Measurements from ENCODE around the gene IFT172.
"Not testable (repeated sequence)": the region's sequence is repeated elsewhere in the genome, so short reads cannot be mapped to it uniquely, and the experiment has no call there.

The IFT172 gene

DNA sequence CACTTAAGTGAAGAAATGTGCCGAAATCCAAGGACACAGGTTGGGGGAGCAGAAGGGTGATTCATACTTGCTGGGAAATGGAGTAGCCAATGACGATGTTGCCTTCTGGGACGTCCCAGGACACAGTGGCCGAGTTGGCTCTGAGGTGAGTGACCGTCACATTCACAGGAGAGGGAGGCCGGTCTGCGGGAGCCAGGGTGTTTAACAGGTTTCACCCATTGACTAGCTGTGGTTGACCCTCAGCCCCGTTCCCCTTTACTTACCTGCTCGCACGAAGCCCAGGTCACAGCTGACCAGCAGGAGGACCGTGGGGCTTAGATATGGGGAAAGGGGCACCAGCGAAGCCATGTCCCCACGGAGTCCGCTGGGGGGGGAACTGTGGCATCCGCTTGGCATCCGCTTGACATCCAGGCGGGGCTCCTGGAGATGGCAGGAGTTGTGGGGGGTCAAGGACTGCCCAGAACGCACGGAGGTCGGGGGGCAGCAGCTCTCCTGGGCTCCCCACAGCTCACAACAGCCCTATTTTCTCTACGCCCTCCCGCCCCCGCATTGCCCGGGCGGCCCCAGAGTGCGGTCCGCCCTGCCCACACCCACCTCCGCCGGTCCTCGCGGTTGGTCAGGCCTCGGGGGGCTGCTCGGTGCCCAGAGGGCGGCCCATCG is 4.9 kb upstream of the IFT172 start:
- no peak for FAIRE-seq

DNA sequence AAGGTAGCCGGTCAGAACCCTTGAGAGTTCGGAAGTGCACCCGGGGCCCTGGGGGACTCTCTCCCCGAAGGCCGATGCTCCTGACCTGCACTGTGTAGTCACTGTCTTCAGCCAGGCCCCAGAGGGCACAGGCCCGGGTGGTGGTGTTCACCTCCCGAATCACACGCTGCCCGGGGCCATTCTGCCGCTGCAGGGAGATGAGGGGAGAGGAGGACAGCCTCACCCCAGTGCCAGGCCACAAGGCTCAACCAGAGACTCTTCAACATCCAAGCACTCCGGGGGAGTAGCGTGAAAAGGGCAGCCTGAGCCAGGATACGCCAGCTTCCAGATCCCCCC is 4.4 kb upstream of the IFT172 start:
- FAIRE-seq: no peak

DNA sequence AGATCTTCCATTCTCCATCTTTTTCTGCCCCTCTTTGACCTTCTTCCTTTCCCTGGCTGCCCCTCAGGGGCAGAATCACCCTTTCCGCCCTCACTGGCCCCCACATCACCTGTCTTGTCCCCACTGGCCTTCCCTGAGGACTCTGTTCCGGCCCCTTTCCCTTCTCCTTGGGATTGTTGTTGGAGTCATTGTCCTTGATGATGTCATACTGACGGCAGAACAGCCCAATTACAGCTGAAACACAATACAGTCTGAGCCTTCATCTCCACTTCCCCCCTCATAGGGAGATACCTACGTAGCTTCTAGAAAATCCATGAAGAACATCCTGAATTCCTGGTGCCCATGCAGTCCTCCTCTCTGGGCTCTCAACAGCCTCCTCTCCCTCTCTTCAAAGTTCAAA is 3.0 kb upstream of the IFT172 start:
- no peak for FAIRE-seq

DNA sequence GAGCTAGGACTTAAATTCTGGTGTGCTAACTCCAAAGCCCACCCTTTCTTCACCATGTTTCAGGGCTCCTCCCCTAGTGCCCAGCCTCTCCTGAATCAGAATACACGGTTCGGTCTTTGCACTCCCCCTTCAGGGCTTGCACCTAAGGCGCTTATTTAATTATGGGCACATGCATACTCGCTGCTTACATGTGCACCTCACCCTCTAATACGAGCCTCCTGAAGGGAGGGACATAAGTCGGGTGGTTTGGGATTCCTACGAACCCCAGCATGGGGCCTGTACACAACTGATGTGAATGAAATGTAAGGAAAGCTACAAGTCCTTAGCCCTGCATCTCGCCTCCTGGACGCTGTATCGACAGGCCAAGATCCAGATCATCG is 435 bp downstream of the IFT172 start:
- FAIRE-seq: no peak

DNA sequence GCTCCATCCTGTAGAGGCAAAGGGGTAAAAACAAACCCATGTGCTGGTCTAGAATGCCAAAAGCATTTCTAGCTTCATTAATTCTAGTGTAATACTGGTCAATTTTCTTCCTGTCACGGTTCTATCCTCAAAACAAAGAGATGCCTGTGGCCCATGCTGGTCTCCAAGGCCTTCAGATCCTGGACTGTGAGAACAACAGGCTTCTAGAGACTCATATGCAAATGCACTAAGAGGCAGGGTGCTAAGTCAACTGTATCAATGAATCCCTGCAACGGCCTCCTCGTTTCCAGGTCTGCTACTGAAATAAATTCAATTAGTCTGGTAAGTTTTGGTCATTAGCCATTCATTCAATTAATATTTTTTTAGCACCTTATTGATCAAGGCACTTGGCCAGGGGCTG is 4.0 kb downstream of the IFT172 start:
- no peak for FAIRE-seq

DNA sequence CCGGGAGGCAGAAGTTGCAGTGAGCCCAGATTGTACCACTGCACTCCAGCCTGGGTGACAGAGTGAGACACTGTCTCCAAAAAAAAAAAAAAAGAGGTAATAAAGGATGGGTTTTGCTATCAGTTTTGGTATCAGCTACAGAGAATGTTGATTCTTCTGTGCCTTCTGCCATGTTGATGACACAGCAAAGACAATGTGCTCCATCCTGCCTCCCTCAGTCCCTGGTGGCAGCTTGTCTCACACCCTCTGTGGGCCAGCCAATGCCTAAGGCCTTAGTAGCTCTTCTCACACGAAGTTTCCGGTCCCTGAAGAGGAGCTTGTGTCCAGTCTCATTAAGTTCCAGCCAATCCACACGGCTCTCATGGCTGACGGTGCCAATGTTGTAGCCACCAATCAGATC is 17.6 kb downstream of the IFT172 start:
- FAIRE-seq: no peak

DNA sequence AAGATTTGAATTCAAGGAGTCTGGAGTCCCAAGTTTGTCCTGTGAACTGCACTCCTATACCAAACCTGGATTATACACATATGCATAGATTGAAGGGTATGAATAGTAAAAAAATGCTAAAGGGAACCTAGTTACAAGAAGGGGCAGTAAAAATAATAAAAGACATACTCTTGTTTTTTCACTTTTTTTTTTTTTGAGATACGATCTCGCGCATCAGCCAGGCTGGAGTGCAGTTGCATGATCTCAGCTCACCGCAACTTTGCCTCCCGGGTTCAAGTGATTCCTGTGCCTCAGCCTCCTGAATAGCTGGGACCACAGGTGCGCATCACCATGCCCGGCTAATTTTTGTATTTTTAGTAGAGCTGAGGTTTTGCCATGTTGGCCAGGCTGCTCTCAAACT is 25.1 kb downstream of the IFT172 start:
- no peak for FAIRE-seq

DNA sequence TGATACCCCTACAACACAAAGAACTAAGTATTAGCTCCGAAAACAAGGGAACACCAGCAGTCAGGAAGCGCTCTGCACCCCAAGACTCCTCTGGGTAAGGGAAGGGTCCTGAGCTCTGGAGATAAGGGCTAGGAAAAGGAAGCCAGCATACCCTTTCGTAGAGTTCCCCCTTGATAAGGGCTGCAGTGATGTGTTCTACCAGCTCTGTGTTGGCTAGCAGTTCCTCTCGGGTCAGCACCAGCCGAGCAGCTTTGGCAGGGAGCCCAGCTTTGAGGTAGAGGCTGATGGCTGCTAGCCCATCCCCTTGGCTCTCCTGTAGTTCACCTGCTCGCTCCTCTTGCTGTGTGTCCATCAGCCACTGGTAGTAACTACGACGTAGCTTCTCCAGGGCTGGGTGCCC is 28.4 kb downstream of the IFT172 start:
- FAIRE-seq: no peak

DNA sequence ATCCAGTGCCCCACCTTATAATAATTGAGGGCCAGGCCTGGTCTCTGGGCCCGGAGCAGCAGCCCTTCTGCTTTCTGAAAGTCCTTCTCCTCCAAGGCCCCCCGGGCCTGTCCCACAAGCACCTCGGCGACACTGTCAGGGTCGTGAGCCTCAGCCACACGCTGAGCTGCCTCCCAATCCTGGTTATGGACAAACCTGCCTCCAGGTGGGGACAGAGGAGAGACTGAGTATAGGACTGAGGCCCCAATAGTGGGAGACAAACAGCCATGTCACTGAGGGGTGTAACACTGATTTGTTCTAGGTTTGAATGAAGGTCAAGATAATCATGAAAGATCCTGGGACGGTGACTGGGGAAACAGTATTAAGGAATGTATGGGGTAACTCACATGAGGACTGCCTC is 35.6 kb downstream of the IFT172 start:
- no peak for FAIRE-seq

DNA sequence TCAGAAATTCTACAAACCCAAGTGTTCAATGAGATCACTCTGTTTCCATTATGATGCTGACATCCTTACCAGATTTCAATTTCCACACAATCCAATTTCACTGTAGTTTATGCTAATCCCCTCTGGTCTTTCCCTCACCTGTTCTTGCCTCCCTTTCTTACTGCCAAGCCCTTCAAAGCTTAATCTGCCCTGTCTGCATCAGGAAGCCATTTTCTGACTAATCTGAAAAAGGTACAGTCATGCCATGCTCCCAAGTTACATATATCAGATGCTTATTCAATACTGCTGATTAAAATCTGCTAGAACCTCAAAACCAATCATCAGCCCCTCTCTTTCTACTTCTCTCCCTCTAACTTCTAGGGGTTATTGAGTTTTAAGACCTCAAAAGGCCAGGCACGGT is 38.4 kb downstream of the IFT172 start:
- FAIRE-seq: no peak

DNA sequence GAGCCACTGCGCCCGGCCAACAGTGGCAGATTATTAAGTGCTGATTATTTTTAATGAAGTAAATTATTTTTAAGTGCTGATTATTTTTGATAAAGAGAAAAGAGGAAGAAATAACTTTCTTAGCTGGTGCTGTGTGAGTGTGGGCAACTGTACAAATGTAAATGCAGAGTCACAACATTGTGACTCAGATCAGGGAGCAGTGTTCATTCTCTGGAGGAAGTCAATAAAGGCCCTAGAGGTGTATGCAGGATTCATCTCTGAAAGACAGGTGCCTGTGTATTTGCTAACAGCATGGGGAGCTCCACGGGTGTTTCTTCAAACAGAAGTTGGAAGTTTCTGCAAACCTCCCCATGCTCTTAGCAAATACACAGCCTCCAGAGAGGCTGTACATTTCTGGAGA is 41.2 kb downstream of the IFT172 start:
- no peak for FAIRE-seq

DNA sequence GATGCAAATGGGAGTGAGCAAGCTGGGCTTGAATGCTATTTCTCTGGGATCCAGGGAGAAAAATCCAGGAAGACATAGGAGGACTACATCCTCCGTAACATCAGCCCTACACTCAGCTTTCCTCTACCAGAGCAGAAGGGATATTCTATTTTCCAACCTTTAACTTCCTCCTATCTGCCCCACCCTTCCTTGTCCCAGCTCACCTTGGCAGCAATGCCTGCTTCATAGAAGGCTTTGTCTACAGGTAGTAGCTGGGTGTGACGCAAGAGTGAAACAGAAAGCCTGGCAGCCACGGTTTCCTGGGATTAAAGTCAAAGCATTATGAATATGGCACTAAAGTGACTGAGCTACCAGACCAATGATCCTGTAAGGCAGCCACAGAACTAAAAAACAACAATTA is 43.5 kb downstream of the IFT172 start:
- no peak for FAIRE-seq

DNA sequence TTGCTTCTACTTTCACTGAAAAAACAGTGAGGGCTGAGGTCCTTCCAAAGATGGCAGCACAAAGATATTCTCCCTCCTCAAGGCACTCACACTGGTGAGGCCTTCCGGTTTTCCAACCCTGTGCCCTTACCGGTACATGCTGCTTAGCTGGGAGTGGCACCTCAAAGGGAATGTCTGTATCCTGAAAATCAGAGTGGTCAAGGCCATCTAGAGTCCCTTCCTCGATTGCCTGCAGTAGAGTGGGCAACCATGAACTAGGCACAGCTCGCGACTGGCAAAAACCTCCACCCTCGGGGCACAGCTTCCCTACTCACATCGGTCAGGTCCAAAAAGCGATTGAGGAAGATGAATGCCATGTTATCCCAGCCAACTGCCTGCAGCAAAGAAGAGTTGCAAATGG is 43.9 kb downstream of the IFT172 start:
- no peak for FAIRE-seq

DNA sequence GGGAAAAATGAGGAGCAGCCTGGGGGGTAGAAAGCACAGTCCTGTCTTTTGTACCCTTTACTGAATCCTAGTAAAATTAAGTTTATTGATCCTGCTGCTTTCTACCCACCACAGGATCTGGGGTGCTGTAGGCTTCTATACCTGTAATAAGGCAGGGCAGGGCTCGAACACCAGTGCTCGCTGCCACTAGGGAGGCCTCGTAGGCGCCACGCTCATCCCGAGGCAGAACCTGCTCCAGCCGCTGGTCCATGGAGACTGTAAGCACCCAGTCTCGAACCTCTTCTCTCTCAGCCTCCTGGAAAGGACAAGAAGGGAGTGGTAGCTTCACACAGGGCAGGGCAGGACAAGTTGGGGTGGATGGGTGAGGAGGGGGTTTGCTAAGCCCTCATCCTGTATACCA is 44.4 kb downstream of the IFT172 start:
- FAIRE-seq: no peak

DNA sequence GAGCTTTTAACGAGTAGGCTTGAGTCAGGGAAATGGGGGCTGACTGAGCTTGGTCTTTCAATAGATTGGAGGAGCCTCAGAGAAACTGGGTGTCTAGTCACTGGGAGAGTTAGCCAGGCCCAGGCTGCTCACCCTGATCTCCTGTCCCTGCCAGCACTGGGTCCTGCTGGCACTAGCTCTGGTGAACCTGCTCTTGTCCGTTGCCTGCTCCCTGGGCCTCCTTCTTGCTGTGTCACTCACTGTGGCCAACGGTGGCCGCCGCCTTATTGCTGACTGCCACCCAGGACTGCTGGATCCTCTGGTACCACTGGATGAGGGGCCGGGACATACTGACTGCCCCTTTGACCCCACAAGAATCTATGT is 46.6 kb downstream of the IFT172 start:
- FAIRE-seq: no peak

DNA sequence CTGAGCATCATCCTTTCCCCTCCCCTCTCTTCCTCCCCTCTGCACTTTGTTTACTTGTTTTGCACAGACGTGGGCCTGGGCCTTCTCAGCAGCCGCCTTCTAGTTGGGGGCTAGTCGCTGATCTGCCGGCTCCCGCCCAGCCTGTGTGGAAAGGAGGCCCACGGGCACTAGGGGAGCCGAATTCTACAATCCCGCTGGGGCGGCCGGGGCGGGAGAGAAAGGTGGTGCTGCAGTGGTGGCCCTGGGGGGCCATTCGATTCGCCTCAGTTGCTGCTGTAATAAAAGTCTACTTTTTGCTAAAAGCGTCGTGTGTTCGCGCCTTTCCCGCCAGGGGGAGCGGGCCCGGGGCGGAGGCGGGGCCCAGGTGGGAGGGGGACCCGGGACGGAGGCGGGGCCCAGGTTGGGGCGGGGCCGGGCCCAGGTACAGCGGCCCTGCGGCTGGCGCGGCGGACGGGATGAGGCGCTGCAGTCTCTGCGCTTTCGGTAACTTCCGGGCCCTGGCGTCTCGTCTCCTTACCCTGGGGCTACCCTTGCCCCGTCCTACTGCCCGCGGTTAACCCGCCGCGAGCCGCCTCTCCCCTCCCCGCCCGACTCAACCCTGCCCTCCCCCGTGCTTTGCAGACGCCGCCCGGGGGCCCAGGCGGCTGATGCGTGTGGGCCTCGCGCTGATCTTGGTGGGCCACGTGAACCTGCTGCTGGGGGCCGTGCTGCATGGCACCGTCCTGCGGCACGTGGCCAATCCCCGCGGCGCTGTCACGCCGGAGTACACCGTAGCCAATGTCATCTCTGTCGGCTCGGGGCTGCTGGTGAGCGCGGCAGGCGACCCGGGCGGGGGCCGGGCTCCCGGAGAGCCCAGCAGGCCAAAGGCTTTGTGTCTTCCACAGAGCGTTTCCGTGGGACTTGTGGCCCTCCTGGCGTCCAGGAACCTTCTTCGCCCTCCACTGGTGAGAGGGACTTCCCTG is 47.3 kb downstream of the IFT172 start, which contains the start of gene KRTCAP3:
Gene KRTCAP3 (plus strand): TSS at position 424 of the 962 bp plus-strand sequence. CDS start 32 bp downstream, at position 456.
- FAIRE-seq: no peak

DNA sequence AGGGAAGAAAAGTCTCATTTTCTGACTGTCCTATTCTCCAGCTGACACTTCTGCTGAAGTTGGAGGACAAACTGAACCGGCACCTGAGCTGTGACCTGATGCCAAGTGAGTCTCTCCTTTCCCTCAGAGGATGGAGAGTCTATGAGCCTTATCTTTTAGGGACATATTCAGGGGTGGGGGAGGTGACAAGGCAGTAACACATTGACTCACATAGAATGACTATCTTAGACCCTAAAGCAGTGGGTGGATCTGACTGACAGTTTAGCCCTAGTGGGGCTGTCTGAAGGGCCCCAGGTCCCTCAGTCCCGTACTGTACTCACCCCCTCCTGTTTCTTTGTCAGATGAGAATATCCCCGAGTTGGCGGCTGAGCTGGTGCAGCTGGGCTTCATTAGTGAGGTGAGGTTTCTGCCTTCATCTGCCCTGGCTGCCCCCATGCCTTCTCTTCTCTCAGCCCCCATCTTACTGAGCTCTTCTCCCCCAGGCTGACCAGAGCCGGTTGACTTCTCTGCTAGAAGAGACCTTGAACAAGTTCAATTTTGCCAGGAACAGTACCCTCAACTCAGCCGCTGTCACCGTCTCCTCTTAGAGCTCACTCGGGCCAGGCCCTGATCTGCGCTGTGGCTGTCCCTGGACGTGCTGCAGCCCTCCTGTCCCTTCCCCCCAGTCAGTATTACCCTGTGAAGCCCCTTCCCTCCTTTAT is 48.2 kb downstream of the IFT172 start:
- no peak for FAIRE-seq

DNA sequence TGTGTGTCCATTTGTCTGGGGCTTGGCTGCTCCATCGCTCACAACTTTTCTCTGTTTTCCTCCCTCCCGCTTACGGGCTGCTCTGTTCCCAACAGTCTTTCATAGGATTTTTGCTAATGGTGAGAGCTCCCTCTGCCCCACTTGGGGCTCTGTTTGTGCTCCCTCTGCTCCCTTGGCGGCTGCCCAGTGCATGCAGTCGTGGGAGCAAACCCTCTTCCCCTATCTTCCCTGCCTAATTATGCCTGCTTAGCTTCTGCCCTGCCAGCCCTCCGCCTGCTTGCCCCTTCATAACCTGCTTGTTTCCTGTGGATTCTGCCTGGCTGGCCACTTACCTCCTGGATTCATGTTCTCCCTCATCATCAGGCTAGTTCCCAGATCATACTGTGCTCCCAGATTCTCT is 53.9 kb downstream of the IFT172 start:
- FAIRE-seq: no peak

DNA sequence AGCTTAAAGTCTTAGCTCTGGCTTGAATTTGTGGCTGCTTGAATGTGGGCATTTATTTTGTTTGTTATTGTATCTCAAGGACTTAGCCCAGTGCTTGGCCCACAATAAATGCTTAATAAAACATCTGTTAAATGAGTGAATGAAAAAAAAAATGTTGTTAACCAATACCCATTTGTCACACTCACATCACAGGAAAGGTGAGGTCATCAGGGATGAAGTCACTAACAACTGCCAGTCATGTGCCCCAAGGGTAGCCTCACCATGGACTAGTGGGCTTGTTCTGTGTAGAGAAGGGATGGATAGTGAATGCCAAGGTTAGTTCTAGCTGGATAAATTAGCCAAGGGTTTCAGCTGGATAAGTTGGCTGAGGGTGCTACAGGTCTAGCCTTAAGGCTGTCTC is 58.1 kb downstream of the IFT172 start:
- FAIRE-seq: no peak

DNA sequence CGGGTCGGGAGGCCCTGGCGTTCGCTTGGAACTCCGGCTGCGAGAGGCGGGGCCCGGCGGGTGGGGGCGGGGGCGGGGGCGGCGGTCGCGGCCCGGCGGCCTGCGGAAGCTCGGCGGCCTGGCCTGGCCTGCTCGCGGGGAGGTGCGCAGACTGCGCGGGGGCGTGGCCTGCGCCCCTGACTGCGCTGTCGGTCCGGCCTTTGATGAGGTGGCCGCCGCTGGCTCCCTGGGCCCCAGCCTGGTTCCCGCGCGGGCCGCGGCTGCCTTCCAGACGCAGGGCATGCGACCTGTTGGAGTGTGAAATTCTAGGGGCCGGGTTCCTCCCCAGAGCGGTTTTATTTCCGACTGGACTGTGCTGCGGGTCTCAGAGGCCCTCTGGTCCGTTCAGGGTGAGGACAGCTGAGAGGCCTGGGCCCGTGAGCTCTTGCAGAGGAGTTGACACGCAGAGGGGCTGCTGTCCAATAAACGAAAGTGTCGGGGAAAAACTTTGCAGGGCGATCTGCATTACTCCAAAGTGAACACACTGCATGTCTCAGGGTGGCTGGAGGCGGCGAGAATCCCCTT is 60.5 kb downstream of the IFT172 start:
- no peak for FAIRE-seq

DNA sequence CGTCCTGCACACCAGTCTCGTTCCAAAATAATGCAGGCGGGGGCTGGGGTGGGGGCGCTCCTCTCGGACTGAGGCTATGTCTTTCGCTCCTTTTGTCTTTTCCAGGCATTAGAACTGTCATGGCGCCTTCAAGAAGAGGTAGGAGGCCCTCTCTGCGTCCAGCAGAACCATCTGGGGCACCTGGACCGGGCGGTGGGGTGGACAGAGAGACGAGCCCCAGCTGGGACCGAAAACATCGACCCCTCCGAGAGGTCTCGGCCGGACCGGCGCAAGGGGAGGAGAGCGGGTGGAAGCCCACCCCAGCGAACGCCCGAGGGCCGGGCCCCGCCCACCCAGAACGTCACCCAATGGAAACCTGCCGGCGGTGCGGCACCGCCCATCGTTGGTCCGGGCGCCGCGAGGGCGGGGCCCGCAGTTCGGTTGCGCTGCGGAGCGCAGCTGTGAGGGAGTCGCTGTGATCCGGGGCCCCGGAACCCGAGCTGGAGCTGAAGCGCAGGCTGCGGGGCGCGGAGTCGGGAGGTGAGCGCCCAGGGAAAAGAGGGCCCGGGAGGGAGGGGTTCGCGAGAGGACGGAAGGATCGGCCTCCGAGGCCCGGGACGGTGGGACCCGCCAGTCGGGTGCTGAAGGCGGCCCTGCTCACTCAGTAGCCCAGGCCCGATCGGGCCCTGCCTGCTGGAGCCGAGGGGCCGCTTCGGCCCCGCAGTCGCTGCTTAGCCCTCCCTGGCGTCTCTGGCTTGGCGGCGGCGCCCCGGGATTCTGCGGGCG is 61.1 kb downstream of the IFT172 start, which contains the start of gene NRBP1:
Gene NRBP1 (plus strand): TSS at position 419 of the 765 bp plus-strand sequence. CDS start 4,643 bp downstream, outside the sequence.
- no peak for FAIRE-seq

DNA sequence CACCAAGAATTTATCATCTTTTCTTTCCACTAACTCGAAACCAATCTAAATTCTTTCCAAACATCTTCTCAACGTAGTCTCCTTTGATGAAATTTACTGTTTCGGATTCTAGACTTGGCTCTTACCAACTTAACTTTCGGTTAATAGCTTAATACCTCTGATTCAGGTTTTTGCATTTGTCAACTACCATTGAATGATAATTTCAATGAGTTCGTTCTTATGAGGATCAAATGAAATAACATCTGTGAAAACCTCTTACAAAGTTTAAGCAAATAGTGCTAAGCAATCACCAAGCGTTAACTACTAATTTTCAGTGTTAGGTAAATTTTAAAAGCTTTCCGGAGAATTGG is 61.7 kb downstream of the IFT172 start:
- no peak for FAIRE-seq

DNA sequence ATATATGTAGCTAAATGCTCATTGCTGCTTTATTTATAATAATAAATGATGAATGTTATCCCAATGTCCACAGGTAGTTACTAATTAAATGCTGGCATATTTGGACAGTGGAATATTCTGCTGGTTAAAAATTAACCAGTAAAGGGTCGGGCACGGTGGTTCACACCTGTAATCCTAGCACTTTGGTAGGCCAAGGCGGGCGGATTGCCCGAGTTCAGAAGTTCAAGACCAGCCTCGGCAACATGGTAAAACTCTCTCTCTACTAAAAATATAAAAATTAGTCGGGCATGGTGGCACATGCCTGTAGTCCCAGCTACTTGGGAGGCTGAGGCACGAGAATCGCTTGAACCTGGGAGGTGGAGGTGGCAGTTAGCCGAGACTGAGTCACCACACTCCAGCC is 64.5 kb downstream of the IFT172 start:
- not testable (repeated sequence) for FAIRE-seq

Measured in A204.1 (cell line).